Astrocyte (in vitro differentiated cells and primary cell): ENCODE results near the gene OR51B6.

Experiments used
- EZH2 ChIP-seq: IDR thresholded peaks from 2 replicates; pipeline ENCODE4 v1.6.1; 2012; ENCODE audit warnings: mild to moderate bottlenecking, low read length, inconsistent platforms; ENCODE audit not compliant: insufficient read depth
- TF ChIP-seq, protein P1 (sequence below): IDR thresholded peaks from 2 replicates; pipeline ENCODE4 v1.5.1; 2011; ENCODE audit warnings: low read depth, mild to moderate bottlenecking, inconsistent platforms, low read length, moderate library complexity; ENCODE audit not compliant: insufficient read depth

DNA sequence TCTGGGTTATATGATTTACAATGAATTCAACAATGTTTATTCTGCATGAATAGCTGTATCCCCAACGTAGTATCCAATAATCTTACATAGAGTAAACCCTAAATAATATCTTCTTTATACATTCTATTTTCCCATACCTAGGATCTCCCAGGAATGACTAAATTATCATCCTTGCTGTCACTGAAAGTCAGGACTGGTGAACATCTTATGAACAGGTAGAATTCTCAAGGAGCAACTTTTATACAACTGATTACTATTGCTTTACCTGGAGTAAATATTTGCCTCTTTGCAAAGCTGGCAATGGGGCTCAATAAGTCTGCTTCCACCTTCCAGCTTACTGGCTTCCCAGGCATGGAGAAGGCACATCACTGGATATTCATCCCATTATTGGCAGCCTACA is at the start of gene OR51B6:
- TF ChIP-seq, protein P1, sequence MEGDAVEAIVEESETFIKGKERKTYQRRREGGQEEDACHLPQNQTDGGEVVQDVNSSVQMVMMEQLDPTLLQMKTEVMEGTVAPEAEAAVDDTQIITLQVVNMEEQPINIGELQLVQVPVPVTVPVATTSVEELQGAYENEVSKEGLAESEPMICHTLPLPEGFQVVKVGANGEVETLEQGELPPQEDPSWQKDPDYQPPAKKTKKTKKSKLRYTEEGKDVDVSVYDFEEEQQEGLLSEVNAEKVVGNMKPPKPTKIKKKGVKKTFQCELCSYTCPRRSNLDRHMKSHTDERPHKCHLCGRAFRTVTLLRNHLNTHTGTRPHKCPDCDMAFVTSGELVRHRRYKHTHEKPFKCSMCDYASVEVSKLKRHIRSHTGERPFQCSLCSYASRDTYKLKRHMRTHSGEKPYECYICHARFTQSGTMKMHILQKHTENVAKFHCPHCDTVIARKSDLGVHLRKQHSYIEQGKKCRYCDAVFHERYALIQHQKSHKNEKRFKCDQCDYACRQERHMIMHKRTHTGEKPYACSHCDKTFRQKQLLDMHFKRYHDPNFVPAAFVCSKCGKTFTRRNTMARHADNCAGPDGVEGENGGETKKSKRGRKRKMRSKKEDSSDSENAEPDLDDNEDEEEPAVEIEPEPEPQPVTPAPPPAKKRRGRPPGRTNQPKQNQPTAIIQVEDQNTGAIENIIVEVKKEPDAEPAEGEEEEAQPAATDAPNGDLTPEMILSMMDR = no peak
- no peak for TF ChIP-seq EZH2
